Sigmoid colon (tissue), 7 donors: ENCODE data around the gene TP53I13. TPM values are rescaled to one million over a fixed set of nuclear protein-coding genes. Genes with fewer than 3 reads are reported as not detected.

Experiments used
- DNase-seq: peaks from one replicate; pipeline ENCODE4 v3.0.0-alpha.2; 2019
- H3K27ac ChIP-seq, 4 donors: fragments of 200-600 bp; sonication (generic); one replicate each; pipeline ENCODE4 v1.5.1; 2016 to 2019; ENCODE audit warnings: mild to moderate bottlenecking in 1 of 4
- H3K27me3 ChIP-seq, 3 donors: fragments of 200-600 bp; sonication (generic); one replicate each; pipeline ENCODE4 v1.5.1; 2019; ENCODE audit warnings: mild to moderate bottlenecking in 1 of 3
- H3K36me3 ChIP-seq, 4 donors: fragments of 200-600 bp; sonication (generic); one replicate each; pipeline ENCODE4 v1.5.1; 2016 to 2019
- H3K4me1 ChIP-seq, 4 donors: fragments of 200-600 bp; sonication (generic); one replicate each; pipeline ENCODE4 v1.5.1; 2017 to 2019
- H3K4me3 ChIP-seq, 4 donors: fragments of 200-600 bp; sonication (generic); one replicate each; pipeline ENCODE4 v1.5.1; 2017 to 2019; ENCODE audit warnings: mild to moderate bottlenecking in 2 of 4, moderate library complexity in 1 of 4
- H3K9me3 ChIP-seq, 4 donors: fragments of 200-600 bp in 3 of 4; sonication (generic) in 3 of 4; one replicate each; pipeline versions ENCODE4 v1.5.1 to v1.6.1; 2013 to 2019
- EP300 ChIP-seq, 4 donors: sonication (generic); formaldehyde crosslinking; IDR thresholded peaks; one replicate each; pipeline ENCODE4 v1.6.1; 2017; ENCODE audit warnings: antibody characterized with exemption in 4 of 4
- POLR2A ChIP-seq, 2 donors: fragments of 450-650 bp; IDR thresholded peaks; one replicate each; pipeline ENCODE4 v1.6.1; 2016; ENCODE audit warnings: antibody characterized with exemption in 2 of 2, mild to moderate bottlenecking in 2 of 2, moderate library complexity in 2 of 2
- POLR2AphosphoS5 ChIP-seq, 4 donors: sonication (generic); formaldehyde crosslinking; IDR thresholded peaks; one replicate each; pipeline ENCODE4 v1.6.1; 2017; ENCODE audit warnings: antibody characterized with exemption in 4 of 4
- WGBS, 2 donors: extraction: QIAGEN DNeasy Blood & Tissue Kit; methylation state at CpG; one replicate each; pipeline ENCODE4 v1.1.7; 2013; 5-methylcytosine and 5-hydroxymethylcytosine counted together
- intact Hi-C: fragments of 100-400 bp; cut with DNase I; formaldehyde crosslinking; loops from one replicate; pipeline ENCODE4 v1.15.1; 2023
- polyA plus RNA-seq, 3 donors: library from polyadenylated mRNA; stranded (reverse); fragments of 200-250 nt; gene quantifications; one replicate each; pipeline ENCODE4 v1.2.3, GENCODE V29; 2013
- total RNA-seq, 4 donors: library from RNA; depleted of rRNA; stranded (reverse); fragments of >200 nt; gene quantifications; one replicate each; pipeline ENCODE4 v1.1.0, GENCODE V29; 2016
- TF ChIP-seq, protein P1 (sequence below), 4 experiments: fragments of 450-650 bp in 3 of 4; fragments of 200-600 bp in 1 of 4; IDR thresholded peaks; one replicate each; pipeline ENCODE4 v1.5.1; 2016 to 2019; ENCODE audit warnings: antibody characterized with exemption in 4 of 4, mild to moderate bottlenecking in 3 of 4, moderate library complexity in 2 of 4
- donor health status: healthy with polysubstance abuse.
- donor health status: Bipolar disorder and iron deficiency.
- donor health status: healthy.

TP53I13 gene
- total and polyA plus RNA-seq, 7 donors: 14.4 to 79.0 (median 31.2) TPM

DNA sequence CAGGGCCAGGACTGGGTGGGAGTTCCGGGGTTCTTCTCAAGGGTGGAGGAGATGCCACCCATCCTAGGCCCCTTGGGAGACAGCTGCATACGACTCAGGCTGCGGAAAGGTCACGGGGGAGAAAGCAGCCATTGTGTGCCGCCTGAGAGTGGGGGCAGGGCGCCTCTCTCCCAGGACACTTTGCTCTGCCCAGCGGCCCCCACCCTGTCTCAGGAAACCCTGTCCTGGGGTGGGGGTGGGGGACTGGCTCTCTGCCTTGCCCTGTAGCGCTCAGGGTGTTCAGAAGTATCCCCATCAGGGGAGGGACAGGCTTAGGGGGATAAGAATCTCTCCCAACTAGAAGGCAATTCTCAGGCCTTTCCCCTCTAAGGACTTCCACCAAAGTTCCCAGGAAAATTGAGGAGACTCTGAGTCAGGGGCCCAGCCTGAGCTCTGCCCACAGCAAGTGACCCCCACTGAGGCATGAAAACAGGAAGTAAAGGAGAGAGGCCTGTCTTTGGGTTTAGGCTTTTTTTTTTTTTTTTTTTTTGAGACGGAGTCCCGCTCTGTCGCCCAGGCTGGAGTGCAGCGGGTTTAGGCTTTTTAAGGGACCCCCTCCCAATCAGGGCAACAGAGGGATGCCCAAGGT lies 16.1 kb downstream of the TP53I13 start:
- H3K36me3 ChIP-seq: peaks cover 9 to 25% (median 17%) of the 10 kb centered on the region in 4 donors
- peaks cover 0 to 51% (median 43%) of the 10 kb centered on the region in 4 donors for H3K4me1 ChIP-seq
- peak in 1 of 4 donors; percentile 38 for TF ChIP-seq POLR2AphosphoS5 (IDR thresholded peaks at IDR 0.05)
- TF ChIP-seq EP300 (IDR thresholded peaks at IDR 0.05): no peak
- no peak for DNase-seq
- H3K27me3 ChIP-seq: no peaks in the 10 kb centered on the region
- no peak overlapping the region for H3K4me3 ChIP-seq
- H3K27ac ChIP-seq: peak overlapping the region; percentile 59 to 82 (median 64)
- intact Hi-C loops: loop anchor here (5.0 kb wide), 2 partner anchors 33 to 343 kb away; no protein-coding TSS in a partner anchor
- no peaks in the 10 kb centered on the region for H3K9me3 ChIP-seq
- WGBS, 2 donors: 66 to 89% methylated on average over 12 of the region's 12 CpGs

DNA sequence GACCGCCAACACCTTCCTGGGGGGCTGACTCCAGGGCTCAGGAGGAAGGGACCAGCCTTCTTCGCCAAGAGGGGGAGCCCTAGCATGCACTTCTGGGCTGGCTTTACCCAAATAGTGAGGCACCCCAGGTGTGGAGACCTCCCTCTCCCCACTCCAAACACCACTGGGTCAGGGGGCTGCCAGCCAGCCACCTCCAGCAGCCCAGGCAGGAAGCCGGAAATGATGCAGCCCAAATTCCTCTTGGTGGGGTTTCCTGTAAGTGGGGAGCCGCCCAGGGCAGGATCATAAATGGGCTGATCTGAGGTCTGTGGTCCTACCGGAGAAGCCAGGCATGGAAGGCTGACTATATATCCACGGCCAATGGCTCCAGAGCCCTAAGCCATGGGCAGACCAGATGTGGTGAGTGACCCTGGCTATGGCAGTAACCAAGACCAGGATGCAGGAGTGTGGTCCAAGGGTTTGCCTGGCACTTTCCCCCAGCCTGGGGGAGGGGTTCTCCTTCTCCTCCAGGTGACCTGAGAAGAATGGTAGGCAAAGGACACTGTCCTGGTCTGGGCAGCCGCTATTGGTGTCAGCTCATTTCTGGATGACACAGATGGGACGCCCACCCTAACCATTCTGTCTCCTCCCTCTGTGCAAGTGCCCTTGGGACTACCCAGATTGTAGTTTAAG lies 16.7 kb downstream of the TP53I13 start:
- TF ChIP-seq, protein P1, sequence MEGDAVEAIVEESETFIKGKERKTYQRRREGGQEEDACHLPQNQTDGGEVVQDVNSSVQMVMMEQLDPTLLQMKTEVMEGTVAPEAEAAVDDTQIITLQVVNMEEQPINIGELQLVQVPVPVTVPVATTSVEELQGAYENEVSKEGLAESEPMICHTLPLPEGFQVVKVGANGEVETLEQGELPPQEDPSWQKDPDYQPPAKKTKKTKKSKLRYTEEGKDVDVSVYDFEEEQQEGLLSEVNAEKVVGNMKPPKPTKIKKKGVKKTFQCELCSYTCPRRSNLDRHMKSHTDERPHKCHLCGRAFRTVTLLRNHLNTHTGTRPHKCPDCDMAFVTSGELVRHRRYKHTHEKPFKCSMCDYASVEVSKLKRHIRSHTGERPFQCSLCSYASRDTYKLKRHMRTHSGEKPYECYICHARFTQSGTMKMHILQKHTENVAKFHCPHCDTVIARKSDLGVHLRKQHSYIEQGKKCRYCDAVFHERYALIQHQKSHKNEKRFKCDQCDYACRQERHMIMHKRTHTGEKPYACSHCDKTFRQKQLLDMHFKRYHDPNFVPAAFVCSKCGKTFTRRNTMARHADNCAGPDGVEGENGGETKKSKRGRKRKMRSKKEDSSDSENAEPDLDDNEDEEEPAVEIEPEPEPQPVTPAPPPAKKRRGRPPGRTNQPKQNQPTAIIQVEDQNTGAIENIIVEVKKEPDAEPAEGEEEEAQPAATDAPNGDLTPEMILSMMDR (IDR thresholded peaks at IDR 0.05): no peak
- no peak for TF ChIP-seq EP300 (IDR thresholded peaks at IDR 0.05)
- TF ChIP-seq POLR2AphosphoS5 (IDR thresholded peaks at IDR 0.05): peak in 2 of 4 donors; percentile 23 to 50
- TF ChIP-seq POLR2A (IDR thresholded peaks at IDR 0.05): no peak
- H3K27me3 ChIP-seq: no peaks in the 10 kb centered on the region
- intact Hi-C loops: no loop called here
- DNase-seq: no peak
- peak overlapping the region in 3 of 4 donors; percentile 5 to 14 (median 6) for H3K4me3 ChIP-seq
- H3K36me3 ChIP-seq: peaks cover 9 to 25% (median 17%) of the 10 kb centered on the region in 4 donors
- WGBS, 2 donors: 68 to 87% methylated on average over 8 of the region's 8 CpGs
- peak overlapping the region; percentile 59 to 82 (median 64) for H3K27ac ChIP-seq
- no peaks in the 10 kb centered on the region for H3K9me3 ChIP-seq
- H3K4me1 ChIP-seq: peaks cover 0 to 57% (median 50%) of the 10 kb centered on the region in 4 donors

DNA sequence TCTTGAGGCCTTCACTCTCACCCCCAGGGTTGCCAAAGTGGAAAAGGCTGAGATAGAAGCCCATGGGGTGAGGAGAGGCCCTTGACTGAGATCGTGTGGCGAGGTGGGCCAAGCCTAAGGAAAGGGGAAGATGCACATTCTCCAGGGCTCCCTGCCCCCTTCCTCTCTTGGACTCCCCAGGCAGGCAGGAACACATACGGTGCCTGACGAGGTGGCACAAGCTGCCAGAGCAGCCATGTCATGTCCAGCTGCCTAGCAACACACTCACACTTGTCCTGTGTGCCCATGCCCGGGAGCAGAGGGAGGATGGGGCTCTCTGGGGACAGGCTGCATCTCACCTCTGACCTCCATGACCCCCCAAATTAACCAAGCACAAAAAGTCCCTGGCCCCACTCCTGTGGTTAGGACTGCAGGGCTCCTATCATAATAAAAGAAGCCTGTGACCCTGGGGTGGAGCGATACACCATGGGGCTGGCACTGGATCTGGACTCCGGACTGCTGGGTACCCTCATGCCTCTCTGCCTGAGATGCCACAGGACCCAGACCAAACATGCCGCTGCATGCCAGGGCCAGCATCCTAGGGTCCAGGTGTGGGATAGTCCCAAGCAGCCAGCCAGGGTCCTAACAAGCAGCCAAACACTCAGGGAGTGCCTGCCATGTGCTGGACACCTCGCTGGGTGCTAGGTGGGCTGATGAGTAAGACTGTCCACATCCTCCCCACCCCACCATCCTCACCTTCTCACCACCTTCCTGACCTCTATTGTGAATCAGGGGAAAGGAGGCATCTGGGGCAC lies 18.4 kb downstream of the TP53I13 start:
- TF ChIP-seq POLR2A (IDR thresholded peaks at IDR 0.05) (no peak), POLR2AphosphoS5 (IDR thresholded peaks at IDR 0.05) (no peak), EP300 (IDR thresholded peaks at IDR 0.05) (no peak)
- TF ChIP-seq, protein P1 (IDR thresholded peaks at IDR 0.05): no peak
- no peak for DNase-seq
- intact Hi-C loops: no loop called here
- H3K27ac ChIP-seq: peak overlapping the region; percentile 82 to 92 (median 88)
- WGBS, 2 donors: 83 to 87% methylated on average over 9 of the region's 9 CpGs
- peaks cover 1 to 15% (median 5%) of the 10 kb centered on the region in 4 donors for H3K36me3 ChIP-seq
- peaks cover 0 to 74% (median 65%) of the 10 kb centered on the region in 4 donors for H3K4me1 ChIP-seq
- H3K4me3 ChIP-seq: no peak overlapping the region
- no peaks in the 10 kb centered on the region for H3K9me3 ChIP-seq
- H3K27me3 ChIP-seq: no peaks in the 10 kb centered on the region

DNA sequence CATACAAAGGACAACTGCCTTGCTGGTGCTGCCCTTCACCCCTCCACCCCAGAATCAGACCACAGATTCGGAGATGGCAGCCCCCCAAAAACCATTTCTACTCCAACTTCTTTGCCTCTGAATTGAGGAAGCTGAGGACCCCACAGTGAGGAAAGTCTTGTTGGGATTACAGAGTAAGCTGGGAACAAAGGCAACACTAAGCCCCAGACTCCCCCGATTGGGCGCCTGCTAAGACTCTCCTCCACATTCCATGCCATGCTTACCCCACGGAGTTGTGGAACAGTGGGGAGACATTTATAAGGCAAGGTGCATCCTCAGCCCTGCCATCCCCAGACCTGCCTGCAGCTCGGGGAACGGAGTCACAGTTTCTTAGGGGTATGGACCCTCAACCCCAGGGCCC lies 19.1 kb downstream of the TP53I13 start:
- H3K36me3 ChIP-seq: peaks cover 0 to 8% (median 0%) of the 10 kb centered on the region in 4 donors
- peak overlapping the region; percentile 82 to 92 (median 88) for H3K27ac ChIP-seq
- TF ChIP-seq POLR2A (IDR thresholded peaks at IDR 0.05): no peak
- TF ChIP-seq, protein P1 (IDR thresholded peaks at IDR 0.05): no peak
- no peaks in the 10 kb centered on the region for H3K27me3 ChIP-seq
- peaks cover 0 to 81% (median 73%) of the 10 kb centered on the region in 4 donors for H3K4me1 ChIP-seq
- peak overlapping the region in 3 of 4 donors; percentile 77 to 90 (median 89) for H3K4me3 ChIP-seq
- no peaks in the 10 kb centered on the region for H3K9me3 ChIP-seq
- intact Hi-C loops: no loop called here
- 90 to 92% methylated on average over 6 of the region's 6 CpGs for WGBS, 2 donors
- DNase-seq: no peak
